IPS-NIHi7 (cell line): Measurements from ENCODE around the gene PCSK4.
"Not testable (repeated sequence)": the region's sequence is repeated elsewhere in the genome, so short reads cannot be mapped to it uniquely, and the experiment has no call there.

Source experiments
- DNase-seq: peaks from one replicate; pipeline ENCODE4 v3.0.0; 2012; ENCODE audit warnings: mixed read lengths; ENCODE audit errors: extremely low spot score

PCSK4 gene

DNA sequence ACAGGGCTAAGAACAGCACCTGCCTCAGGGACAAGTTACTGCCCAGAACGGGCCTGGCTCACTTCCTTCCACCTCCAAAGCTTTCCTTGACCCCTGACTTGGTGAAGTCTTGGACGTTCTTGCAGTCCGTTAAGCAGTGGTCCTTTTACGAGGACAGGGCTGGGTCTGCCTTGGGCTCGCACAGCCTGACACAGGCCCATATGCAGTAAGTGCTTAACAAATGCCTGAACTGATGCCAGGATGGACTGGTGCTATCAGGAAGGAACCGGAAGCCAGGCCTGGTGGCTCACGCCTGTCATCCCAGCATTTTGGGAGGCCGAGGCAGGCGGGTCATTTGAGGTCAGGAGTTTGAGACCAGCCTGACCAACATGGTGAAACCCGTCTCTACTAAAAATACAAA lies 31.9 kb upstream of the PCSK4 start:
- no peak for DNase-seq

DNA sequence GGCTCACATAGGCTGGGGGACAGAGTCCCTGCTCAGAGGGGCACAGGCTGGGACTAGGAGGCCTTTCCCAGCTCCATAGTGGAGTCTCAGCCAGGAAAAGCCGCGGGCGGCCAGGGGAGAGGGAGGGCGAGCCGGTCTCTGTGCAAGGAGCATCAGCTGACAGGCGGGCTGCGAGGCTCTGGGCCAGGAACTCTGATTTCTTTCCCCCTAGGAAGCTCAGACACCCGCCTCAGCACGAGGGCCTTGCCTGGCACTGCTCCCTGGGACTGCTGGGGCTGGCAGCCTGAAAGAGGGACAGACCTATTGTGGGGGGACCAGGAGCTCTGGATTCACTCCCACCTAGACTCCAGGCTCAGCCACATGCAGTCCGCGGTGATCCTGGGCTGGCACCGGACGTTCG lies 31.5 kb upstream of the PCSK4 start:
- DNase-seq, result no peak

DNA sequence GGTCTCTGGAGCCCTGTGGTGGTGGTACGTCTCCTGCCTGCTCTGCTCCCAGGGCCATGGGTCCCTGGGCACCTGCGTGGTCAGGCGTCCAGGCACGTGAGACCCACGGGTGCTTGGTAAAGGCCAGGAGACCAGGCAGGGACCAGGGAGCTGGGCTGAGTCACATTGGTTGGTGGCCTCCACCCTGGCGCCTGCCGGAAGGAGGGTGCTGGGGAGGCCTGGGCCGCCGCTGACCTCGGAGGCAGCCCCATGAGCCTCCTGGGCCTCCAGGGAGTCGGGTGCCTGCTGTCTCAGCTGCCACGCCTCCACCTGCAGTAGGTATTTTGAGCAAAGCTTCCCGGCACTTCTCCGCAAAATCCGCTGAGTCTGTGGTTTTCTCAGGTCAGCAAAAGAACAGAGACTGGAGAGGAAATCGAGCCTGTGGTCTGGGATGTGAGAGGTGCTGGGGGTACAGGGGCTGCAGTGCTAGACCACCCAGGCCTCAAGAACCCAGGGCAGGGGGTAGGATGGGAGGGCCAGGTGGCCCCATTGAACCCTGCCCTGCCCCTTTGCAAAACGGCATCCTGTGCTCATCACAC lies 30.1 kb upstream of the PCSK4 start:
- no peak for DNase-seq

DNA sequence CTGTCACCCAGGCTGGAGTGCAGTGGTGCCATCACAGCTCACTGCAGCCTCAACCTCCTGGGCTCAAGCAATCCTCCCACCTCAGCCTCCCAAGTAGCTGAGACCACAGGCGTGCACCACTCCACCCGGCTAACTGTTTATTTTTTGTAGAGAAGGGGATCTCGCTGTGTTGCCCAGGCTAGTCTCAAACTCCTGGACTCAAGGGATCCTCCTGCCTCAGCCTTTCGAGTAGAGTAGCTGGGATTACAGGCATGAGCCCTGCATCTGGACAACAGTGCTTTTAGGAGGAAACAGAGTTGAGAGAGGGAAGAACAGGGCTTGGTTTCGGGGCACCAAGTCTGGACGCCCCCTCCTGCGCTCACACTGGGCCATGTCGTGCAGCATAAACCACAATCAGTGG lies 29.7 kb upstream of the PCSK4 start:
- not testable (repeated sequence) for DNase-seq

GRCh38 chr19:1518471-1518870 lies 28.3 kb upstream of the PCSK4 start:
- DNase-seq, result no peak

GRCh38 chr19:1516395-1516753 lies 26.2 kb upstream of the PCSK4 start:
- no peak for DNase-seq

DNA sequence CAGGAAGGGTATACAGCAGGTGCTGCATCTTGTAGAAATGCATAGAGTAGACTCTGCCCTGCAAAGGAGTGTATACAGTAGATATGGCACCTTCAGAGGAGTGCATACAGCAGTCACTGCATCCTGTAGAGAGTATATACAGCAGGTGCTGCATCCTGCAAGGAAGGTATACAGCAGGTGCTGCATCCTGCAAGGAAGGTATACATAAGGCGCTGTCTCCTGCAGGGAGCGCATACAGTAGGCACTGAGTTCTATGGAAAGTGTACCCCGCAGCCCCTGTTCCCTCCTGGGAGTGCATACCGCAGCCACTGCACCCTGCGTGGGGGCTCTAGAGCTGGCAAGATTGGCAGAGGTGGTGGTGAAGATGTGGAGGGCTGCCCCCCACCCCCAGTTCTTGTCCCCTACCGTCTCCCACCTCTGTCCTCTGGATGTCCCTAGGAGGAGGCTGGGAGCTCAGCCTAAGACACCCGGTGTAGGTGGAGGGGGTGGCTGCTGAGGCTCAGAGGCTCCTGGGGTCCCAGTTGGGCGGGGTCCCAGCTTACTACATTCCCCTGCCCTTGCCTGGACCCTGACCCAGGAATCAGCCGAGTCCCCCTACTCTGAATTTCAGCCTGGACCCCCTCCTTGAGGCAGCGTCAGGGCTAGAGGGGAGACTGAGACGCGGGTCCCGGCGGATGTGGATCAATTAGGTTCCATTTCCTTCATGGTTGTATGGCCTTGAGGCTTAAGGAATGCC lies 25.0 kb upstream of the PCSK4 start:
- no peak for DNase-seq

DNA sequence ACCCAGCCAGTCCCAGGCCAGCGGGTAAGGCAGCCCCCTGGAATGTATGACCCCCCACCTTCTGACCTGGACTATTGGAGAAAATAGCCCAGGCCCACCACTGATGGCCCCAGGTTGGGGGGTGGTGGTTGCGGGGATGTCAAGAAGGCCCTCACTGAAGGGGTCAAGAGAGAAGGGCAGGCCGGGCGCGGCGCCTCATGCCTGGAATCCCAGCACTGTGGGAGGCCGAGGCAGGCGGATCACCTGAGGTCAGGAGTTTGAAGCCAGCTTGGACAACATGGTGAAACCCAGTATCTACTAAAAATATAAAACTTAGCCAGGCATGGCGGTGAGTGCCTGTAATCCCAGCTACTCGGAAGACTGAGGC lies 24.1 kb upstream of the PCSK4 start:
- DNase-seq, result no peak

DNA sequence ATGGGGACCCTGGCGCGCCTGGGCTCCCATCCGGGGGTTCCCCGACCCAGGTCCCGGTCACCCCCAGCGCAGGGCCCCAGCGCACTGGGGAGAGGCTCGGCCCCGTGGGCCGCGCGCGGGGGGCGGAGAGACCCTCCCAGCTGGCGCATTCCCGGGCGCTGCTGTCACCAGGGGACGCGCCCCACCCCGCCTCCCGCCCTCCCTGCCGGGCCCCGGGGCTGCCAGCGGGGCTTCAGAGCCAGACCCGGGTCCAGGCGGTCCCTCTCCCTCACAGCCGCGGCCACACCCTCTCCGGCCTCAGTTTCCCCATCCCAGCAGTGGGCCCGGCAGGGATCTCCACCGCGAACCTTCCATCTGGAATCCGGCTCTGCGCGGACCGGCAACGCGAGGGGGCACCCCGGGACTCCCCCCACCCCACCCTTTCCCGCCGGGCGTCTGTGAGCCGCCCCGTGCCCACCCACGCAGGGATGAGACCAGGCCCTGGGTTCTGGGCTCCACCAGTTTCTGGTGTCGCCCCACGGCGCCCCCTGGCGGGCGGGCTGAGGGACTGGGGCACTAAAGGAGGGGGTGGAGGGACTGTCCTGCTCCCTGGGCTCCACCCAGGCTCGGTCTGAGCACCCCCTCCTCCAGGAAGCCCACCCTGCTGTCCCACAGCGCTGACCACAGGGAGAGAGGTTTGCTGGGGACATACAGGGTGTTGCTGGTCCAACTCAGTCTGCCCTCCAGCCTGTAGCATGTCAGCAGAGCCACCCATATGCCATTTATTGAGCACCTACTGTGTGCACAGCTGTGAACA lies 23.5 kb upstream of the PCSK4 start:
- DNase-seq, result peak; percentile 74

- DNase-seq, result peak; percentile 61
Measured at GRCh38 chr19:1512671-1513498, 22.7 kb upstream of the PCSK4 start, which contains the start of gene ADAMTSL5. Gene ADAMTSL5 (minus strand): TSS chr19:1513019. CDS start chr19:1510943, 2,076 bp downstream.

GRCh38 chr19:1511318-1512317 lies 21.5 kb upstream of the PCSK4 start:
- no peak for DNase-seq

DNA sequence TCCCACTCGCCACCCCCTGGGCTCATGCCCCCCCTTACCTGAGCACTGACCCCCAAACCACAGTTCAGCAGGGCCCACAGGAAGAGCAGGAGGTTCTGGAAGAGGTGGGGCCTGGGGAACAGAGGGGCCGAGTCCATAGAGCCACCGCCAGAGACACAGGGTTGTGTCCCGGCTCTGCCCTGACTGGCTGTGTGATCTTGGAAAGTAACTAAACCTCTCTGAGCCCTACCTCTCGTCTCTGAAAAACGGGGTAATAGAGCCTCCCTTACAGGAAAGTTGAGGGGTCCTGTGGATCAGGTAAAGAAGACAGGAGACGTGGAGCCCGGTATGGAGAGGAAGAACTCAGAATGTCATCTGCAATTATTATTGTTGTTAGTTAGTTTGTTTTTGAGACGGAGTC lies 20.7 kb upstream of the PCSK4 start:
- DNase-seq, result no peak

GRCh38 chr19:1510442-1510806 lies 20.3 kb upstream of the PCSK4 start:
- DNase-seq, result no peak

GRCh38 chr19:1509602-1510441 lies 19.7 kb upstream of the PCSK4 start:
- DNase-seq, result no peak

GRCh38 chr19:1508507-1508856 lies 18.3 kb upstream of the PCSK4 start:
- no peak for DNase-seq

GRCh38 chr19:1507763-1508506 lies 17.8 kb upstream of the PCSK4 start:
- DNase-seq, result peak; percentile 99

- no peak for DNase-seq
Measured at GRCh38 chr19:1507192-1507660, 17.1 kb upstream of the PCSK4 start.

- DNase-seq, result no peak
Measured at GRCh38 chr19:1505991-1506881, 16.1 kb upstream of the PCSK4 start.
